Hepatocyte (in vitro differentiated cells): ENCODE results near the gene DYRK1A. TPM values are rescaled to one million over a fixed set of nuclear protein-coding genes. Genes with fewer than 3 reads are reported as not detected.

Experiments used
- DNase-seq: peaks from one replicate; pipeline ENCODE4 v3.0.0-alpha.2; 2016; ENCODE audit warnings: low spot score
- H2AFZ ChIP-seq: fragments of 200-600 bp; sonication (generic); 2 replicates; pipeline ENCODE4 v1.6.0; 2016; ENCODE audit warnings: antibody characterized with exemption, mild to moderate bottlenecking
- H3K27ac ChIP-seq: fragments of 200-600 bp; sonication (generic); 2 replicates; pipeline ENCODE4 v1.5.1; 2016; ENCODE audit warnings: mild to moderate bottlenecking
- H3K27me3 ChIP-seq: fragments of 200-600 bp; sonication (generic); 2 replicates; pipeline ENCODE4 v1.6.1; 2016
- H3K36me3 ChIP-seq: fragments of 200-600 bp; sonication (generic); replicated peaks from 2 replicates; pipeline ENCODE4 v1.5.1; 2016; ENCODE audit warnings: low read depth; ENCODE audit not compliant: insufficient read depth
- H3K4me1 ChIP-seq: fragments of 200-600 bp; sonication (generic); 2 replicates; pipeline ENCODE4 v1.5.1; 2016; ENCODE audit warnings: mild to moderate bottlenecking, moderate library complexity; ENCODE audit not compliant: insufficient read depth
- H3K4me2 ChIP-seq: fragments of 200-600 bp; sonication (generic); 2 replicates; pipeline ENCODE4 v1.6.0; 2016
- H3K4me3 ChIP-seq: fragments of 200-600 bp; sonication (generic); 2 replicates; pipeline ENCODE4 v1.5.1; 2016; ENCODE audit warnings: mild to moderate bottlenecking
- H3K79me2 ChIP-seq: fragments of 200-600 bp; sonication (generic); 2 replicates; pipeline ENCODE4 v1.6.0; 2017; ENCODE audit warnings: mild to moderate bottlenecking
- H3K9me2 ChIP-seq: fragments of 200-600 bp; sonication (generic); replicated peaks from 2 replicates; pipeline ENCODE4 v1.6.0; 2017; ENCODE audit warnings: mild to moderate bottlenecking; ENCODE audit not compliant: insufficient read depth
- H3K9me3 ChIP-seq: fragments of 200-600 bp; sonication (generic); 2 replicates; pipeline ENCODE4 v1.5.1; 2016; ENCODE audit warnings: low read depth, mild to moderate bottlenecking
- H4K20me1 ChIP-seq: fragments of 200-600 bp; sonication (generic); 2 replicates; pipeline ENCODE4 v1.6.0; 2016; ENCODE audit warnings: mild to moderate bottlenecking; ENCODE audit not compliant: insufficient read depth, poor library complexity, severe bottlenecking
- EZH2 ChIP-seq: fragments of 200-600 bp; sonication (generic); IDR thresholded peaks from 2 replicates; pipeline ENCODE4 v1.6.1; 2016; ENCODE audit warnings: antibody characterized with exemption, mild to moderate bottlenecking, borderline replicate concordance
- EZH2phosphoT487 ChIP-seq: fragments of 200-600 bp; sonication (generic); IDR thresholded peaks from one replicate; pipeline ENCODE4 v1.6.1; 2018; ENCODE audit warnings: antibody characterized with exemption, mild to moderate bottlenecking, low read depth, moderate library complexity; ENCODE audit not compliant: unreplicated experiment, severe bottlenecking
- WGBS: methylation state at CpG from one replicate; pipeline ENCODE4 v1.1.6; 2016; ENCODE audit warnings: low lambda C conversion rate; ENCODE audit errors: missing lambda C conversion rate; 5-methylcytosine and 5-hydroxymethylcytosine counted together
- polyA plus RNA-seq: library from polyadenylated mRNA; unstranded; fragments of >200 nt; fragmentation: Nextera tagmentation; extraction: Ambion mirVana; gene quantifications from 2 replicates; pipeline ENCODE4 v1.2.1, GENCODE V29; 2016
- total RNA-seq: library from RNA; depleted of rRNA; stranded (reverse); fragments of >200 nt; gene quantifications from 2 replicates; pipeline ENCODE4 v1.2.3, GENCODE V29; 2014
- TF ChIP-seq, protein P1 (sequence below): fragments of 200-600 bp; sonication (generic); IDR thresholded peaks from 2 replicates; pipeline ENCODE4 v1.5.1; 2016; ENCODE audit warnings: antibody characterized with exemption, mild to moderate bottlenecking; ENCODE audit not compliant: poor library complexity

DYRK1A gene
- total and polyA plus RNA-seq, 2 experiments from 2014 or later: 4.9 to 85.2 TPM

DNA sequence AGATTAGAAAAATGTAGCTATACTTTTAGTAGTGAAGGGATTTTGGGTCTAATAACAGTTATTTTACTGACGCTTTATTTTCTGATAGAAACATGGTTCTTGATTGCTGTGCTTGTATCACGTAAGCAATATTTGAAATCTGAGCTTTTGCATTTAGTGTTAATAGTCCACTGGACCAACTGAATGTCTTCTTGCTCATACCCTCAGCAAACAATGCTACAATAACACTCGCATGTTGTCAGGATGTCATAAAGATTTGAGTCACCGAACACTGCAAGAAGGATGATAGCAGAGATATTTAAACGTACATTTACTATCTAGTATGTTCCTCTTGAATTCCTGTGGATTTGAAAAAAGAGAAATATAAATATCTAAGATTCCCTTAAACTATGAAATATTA is 7.5 kb downstream of the DYRK1A start:
- Histone ChIP-seq H3K9me3 (no peaks in the 10 kb centered on the region), H4K20me1 (peaks cover 100% of the 10 kb centered on the region), H3K36me3 (no peaks in the 10 kb centered on the region), H3K4me1 (peaks cover 28% of the 10 kb centered on the region), H3K4me2 (peak overlapping the region; percentile 20), H3K27ac (peak overlapping the region; percentile 59), H3K9me2 (no peaks in the 10 kb centered on the region), H3K4me3 (no peak overlapping the region), H2AFZ (no peak overlapping the region), H3K79me2 (peaks cover 100% of the 10 kb centered on the region), H3K27me3 (no peaks in the 10 kb centered on the region)
- 51% methylated on average over 5 of the region's 5 CpGs for WGBS
- DNase-seq: no peak
- TF ChIP-seq EZH2phosphoT487 (no peak), EZH2 (no peak)
- TF ChIP-seq, protein P1, sequence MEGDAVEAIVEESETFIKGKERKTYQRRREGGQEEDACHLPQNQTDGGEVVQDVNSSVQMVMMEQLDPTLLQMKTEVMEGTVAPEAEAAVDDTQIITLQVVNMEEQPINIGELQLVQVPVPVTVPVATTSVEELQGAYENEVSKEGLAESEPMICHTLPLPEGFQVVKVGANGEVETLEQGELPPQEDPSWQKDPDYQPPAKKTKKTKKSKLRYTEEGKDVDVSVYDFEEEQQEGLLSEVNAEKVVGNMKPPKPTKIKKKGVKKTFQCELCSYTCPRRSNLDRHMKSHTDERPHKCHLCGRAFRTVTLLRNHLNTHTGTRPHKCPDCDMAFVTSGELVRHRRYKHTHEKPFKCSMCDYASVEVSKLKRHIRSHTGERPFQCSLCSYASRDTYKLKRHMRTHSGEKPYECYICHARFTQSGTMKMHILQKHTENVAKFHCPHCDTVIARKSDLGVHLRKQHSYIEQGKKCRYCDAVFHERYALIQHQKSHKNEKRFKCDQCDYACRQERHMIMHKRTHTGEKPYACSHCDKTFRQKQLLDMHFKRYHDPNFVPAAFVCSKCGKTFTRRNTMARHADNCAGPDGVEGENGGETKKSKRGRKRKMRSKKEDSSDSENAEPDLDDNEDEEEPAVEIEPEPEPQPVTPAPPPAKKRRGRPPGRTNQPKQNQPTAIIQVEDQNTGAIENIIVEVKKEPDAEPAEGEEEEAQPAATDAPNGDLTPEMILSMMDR: no peak

DNA sequence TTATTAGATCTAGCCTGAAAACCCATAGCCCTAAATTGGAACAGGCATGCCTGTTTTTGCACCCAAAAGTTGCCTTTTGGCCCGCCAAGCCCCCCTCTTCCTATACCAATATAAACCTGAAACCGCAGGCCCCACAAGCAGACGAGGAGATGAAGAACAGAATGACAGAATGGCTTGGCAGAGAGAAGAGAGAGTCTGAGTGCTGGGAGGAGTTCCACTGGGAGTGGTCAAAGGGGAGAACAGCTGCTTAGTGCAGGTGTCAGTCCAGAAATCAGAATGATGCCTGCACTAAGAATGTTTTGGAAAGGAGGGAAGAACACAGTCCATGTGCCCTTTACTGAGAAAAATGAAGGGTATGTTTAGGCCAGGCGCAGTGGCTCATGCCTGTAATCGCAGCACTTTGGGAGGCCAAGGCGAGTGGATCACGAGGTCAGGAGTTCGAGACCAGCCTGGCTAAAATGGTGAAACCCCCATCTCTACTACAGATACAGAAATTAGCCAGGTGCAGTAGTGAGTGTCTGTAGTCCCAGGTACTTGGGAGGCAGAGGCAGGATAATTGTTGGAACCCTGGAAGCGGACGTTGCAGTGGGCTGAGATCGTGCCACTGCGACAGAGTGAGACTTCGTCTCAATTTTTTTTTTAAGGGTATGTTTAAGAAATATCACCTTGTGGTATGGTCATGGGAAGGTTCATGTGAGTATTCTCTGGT is 9.4 kb downstream of the DYRK1A start:
- H3K27ac ChIP-seq: no peak overlapping the region
- H3K9me3 ChIP-seq: no peaks in the 10 kb centered on the region
- H4K20me1 ChIP-seq: peaks cover 100% of the 10 kb centered on the region
- no peak for DNase-seq
- TF ChIP-seq EZH2: no peak
- no peak overlapping the region for H3K4me2 ChIP-seq
- no peaks in the 10 kb centered on the region for H3K9me2 ChIP-seq
- H2AFZ ChIP-seq: no peak overlapping the region
- peaks cover 21% of the 10 kb centered on the region for H3K4me1 ChIP-seq
- H3K36me3 ChIP-seq: no peaks in the 10 kb centered on the region
- H3K4me3 ChIP-seq: no peak overlapping the region
- H3K27me3 ChIP-seq: no peaks in the 10 kb centered on the region
- H3K79me2 ChIP-seq: peaks cover 100% of the 10 kb centered on the region
- 86% methylated on average over 13 of the region's 13 CpGs for WGBS

GRCh38 chr21:37378700-37379139 is 12.1 kb downstream of the DYRK1A start:
- Histone ChIP-seq H3K36me3 (no peaks in the 10 kb centered on the region), H3K9me2 (no peaks in the 10 kb centered on the region), H3K4me2 (no peak overlapping the region), H4K20me1 (peaks cover 100% of the 10 kb centered on the region), H3K79me2 (peaks cover 100% of the 10 kb centered on the region), H3K4me3 (no peak overlapping the region), H3K4me1 (peaks cover 21% of the 10 kb centered on the region), H3K27me3 (no peaks in the 10 kb centered on the region), H3K27ac (no peak overlapping the region), H3K9me3 (no peaks in the 10 kb centered on the region), H2AFZ (no peak overlapping the region)
- no peak for TF ChIP-seq EZH2phosphoT487
- TF ChIP-seq, protein P1: no peak
- no peak for TF ChIP-seq EZH2
- DNase-seq: no peak
- 65% methylated on average over 3 of the region's 3 CpGs for WGBS

DNA sequence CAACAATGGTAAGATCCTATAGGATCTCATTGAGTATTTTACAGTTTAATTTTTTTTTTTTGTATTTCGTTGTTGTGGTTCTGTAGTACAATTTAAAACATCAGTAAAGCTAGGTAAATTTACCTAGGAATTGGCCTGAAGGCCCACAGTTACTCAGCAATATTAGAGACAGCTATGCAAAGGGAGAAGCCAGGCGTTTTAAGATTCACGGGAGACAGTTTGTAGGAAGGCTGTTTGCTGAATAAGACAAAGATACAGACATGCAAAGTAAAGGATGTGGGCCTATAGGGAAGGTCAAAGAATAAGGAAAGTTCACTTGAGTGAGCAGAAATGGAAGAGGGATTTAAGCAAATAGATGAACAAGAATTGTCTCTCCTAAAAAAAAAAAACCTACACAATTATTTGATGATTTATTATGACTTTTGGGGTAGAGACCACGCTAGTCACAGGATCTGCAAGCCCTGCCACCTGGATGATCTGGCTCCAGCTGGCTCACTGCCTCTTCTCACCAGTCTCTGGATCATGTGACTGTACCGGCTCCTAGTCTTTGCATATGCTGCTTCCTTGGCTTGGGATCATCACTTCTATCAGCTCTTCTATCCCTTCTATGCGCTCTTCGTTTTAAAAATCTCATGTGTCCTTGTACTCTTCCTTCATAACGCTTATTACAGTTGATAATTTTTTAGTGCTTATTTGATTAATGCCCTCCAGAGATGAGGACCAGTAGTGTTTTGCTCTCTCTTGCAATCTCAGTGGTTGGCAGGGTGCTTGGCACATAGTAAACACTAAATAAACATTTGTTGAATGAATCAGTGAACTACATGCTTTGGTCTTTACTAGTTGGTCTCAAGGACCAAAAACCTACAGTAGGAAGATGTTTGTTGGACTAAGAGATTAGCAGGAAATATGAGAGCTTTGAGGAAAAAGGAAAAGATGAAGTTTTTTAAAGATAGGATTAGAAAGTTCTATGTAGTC is 14.1 kb downstream of the DYRK1A start:
- Histone ChIP-seq H3K79me2 (peaks cover 100% of the 10 kb centered on the region), H3K36me3 (no peaks in the 10 kb centered on the region), H4K20me1 (peaks cover 100% of the 10 kb centered on the region), H3K4me1 (peaks cover 21% of the 10 kb centered on the region), H3K9me2 (no peaks in the 10 kb centered on the region), H3K27me3 (no peaks in the 10 kb centered on the region), H3K4me2 (peak overlapping the region; percentile 1), H2AFZ (no peak overlapping the region), H3K4me3 (no peak overlapping the region), H3K27ac (peak overlapping the region; percentile 48), H3K9me3 (no peaks in the 10 kb centered on the region)
- TF ChIP-seq, protein P1: no peak
- no peak for TF ChIP-seq EZH2
- no peak for DNase-seq
- 65% methylated on average over 8 of the region's 8 CpGs for WGBS
